Measurements from ENCODE around the gene DDX49. TPM values are rescaled to one million over a fixed set of nuclear protein-coding genes. Genes with fewer than 3 reads are reported as not detected.

Gene DDX49
- total RNA-seq, 2 experiments from 2014 or later: 87.4 to 89.2 TPM

DNA sequence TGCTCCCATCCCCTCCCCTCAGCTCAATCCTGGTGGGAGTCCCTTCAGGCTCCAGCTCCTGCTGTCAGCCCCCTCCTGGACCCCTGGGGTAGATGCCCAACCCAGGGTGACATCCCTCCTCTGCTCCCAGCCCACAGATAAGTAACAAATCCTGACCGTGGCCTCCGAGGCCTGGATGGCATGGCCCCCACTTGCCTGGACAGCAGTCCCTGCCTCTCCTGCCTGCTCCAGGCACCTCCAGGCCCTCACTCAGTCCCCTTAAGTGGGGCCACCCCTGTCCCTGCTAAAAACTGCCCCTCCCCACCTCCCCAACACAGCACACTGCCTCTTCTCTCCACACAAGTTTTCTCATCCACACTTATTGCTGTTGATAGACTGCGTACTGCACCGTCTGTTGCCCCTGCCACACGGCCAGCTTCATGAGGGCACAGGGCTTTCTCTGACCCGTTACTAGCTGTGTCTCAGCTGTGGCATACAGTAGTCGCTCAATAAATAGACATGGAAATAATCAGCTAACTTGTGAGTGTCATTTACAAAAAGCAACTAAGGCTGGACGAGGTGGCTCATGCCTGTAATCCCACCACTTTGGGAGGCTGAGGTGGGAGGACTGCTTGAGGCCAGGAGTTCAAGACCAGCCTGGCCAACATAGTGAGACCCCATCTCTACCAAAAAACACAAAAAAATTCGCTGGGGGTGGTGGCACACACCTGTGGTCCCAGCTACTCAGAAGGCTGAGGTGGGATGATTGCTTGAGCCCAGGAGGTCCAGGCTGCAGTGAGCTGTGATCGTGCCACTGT lies 29.4 kb upstream of the DDX49 start:
- Mint-ChIP-seq H3K27ac (no peak overlapping the region), H3K4me3 (no peak overlapping the region), H3K4me1 (no peaks in the 10 kb centered on the region), H3K27me3 (peaks cover 37% of the 10 kb centered on the region), H3K36me3 (no peaks in the 10 kb centered on the region), H3K9me3 (no peaks in the 10 kb centered on the region)
- DNase-seq: no peak

DNA sequence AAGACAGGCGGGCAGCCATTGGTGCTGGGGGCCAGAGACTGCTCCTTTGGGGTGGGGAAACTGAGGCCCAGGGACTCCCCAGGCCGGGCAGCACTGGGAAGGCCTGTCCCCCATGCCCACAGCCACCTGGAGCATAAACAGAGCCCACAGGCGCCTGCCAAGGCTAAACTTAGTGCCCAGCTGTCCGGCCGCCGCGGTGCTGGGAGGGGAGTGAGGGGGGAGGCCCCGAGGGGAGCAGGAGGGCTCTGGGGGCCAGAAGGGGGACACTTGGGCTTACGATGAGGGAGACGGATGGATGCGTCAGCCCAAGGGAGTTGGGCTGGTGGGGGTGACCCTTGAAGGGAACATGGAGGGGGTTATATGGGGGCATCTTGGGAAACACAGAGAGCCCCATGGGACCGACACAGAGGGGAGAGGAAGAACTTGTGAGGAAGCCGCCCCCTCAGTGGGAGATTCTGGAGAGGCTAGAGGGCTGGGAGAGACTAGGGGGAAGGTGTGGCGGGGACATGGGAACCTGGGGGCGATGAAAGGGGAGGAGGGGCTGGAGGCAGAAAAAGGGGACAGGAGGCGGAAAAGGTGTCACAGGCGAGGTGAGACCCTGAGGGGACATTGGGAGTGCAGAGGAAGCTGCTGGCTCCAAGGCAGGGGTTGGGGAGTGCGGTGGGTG lies 25.8 kb upstream of the DDX49 start:
- H3K36me3 Mint-ChIP-seq: no peaks in the 10 kb centered on the region
- no peaks in the 10 kb centered on the region for H3K9me3 Mint-ChIP-seq
- no peak overlapping the region for H3K27ac Mint-ChIP-seq
- no peak for DNase-seq
- peaks cover 53% of the 10 kb centered on the region for H3K27me3 Mint-ChIP-seq
- H3K4me3 Mint-ChIP-seq: no peak overlapping the region
- no peaks in the 10 kb centered on the region for H3K4me1 Mint-ChIP-seq

DNA sequence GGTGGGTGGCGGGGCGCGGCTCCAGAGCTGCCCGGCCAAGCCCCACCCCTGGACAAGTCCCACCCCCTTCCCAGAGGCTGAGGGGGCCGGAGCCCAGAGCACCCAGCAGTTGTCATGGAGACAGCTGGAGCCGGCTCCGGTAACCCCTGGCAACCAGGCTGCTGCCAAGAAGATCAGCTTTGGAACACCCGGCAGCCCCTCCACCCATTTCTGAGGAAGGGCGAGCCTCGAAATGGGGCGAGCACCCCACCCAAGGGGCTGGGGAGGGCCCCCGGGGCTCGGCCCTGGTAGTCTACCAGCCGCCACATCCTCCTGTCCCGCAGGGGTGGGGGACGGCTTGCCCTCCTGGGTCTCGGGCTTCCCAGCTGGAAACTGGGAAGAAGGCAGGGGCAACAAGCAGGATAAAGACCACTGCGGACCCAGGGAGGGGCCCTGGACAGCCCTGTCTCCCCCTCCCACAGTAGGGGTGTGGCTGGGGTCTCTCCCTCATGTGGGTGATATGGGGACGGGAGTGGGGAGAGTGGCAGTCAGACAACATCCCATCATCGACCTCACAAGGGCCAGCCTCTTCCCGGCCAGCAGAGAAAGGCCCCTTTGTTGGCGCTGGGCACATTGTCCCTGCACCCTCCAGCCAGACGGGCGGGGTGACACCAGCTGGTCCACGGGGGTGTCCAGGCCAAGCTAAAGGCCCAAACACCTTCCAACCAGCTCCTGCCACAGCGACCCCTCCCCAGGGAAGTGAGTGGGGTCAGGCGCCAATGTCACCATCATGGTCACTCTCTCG lies 25.1 kb upstream of the DDX49 start:
- no peak overlapping the region for H3K27ac Mint-ChIP-seq
- H3K4me1 Mint-ChIP-seq: no peaks in the 10 kb centered on the region
- H3K27me3 Mint-ChIP-seq: peaks cover 53% of the 10 kb centered on the region

DNA sequence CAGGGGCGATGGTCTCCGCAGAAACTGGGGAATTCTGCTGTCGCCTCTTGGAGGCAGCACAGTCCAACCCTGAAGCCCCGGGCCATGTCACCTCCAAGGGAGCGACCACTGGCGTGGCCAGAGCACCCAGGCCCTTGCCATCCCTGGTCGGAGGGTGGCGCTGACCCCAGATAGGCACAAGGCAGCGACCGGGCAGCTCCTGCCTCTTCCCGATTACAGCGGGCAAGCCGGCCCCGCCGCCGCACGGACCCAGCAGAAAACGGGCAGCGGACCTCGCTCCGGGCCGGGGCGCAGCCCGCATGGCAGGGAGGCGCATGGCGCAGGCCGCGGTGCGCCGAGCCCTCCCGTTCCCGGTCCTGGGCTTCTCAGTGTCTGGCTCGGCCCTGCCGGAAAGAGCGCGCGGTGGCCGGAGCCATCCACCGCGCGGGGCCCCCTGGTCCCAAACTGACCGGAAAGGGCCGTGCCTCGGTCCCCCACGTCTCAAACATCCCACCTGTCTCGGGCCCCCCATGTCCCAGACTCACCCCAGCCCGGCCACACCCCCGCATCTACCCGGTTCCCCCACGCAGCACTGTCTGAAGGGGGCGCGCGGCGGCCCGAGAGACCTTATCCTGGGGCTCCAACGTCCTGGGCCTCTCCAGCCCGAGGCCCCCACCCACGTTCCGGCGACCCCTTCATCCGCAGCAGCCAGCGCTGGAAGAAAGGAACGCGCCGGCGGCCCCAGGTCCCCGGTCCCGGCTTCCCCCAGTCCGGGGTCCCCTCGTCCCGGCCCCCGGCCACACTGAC lies 24.3 kb upstream of the DDX49 start:
- Mint-ChIP-seq H3K27me3 (peaks cover 53% of the 10 kb centered on the region), H3K27ac (no peak overlapping the region), H3K36me3 (no peaks in the 10 kb centered on the region), H3K9me3 (no peaks in the 10 kb centered on the region), H3K4me1 (no peaks in the 10 kb centered on the region), H3K4me3 (peak overlapping the region; percentile 51)
- DNase-seq: no peak

More for the DNA sequence above, 25.1 kb upstream of the DDX49 start:
- no peak for DNase-seq
- Mint-ChIP-seq H3K36me3 (no peaks in the 10 kb centered on the region), H3K9me3 (no peaks in the 10 kb centered on the region), H3K4me3 (no peak overlapping the region)

DNA sequence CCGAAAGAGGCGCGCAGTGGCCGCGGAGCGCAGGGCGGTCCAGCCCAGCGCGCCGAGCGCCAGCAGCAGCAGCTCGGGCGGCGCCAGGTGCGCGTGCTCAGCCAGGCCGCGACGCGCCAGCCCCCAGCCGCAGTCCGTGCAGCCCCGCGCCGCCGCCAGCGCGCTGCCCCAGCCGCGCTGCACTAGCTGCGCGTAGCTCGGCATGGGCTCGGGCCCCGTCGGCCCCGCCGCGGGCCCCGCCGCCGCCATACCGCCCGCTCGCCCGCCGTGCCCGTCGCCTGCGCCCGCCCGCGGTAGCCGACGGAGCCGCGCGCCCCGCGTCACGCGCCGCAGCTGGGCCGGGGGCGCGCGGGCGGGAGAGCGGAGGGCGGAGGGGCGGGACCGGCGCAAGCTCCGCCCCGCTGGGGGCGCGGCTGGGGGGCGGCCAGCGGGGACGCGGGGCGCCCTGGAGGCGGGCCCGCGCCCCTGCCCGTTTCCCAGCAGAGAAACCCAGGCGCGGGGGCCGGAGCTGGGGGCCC lies 23.6 kb upstream of the DDX49 start, which contains the start of gene CERS1:
TSS of gene CERS1 (minus strand) at position 335 of the 518 bp plus-strand sequence. CDS start at position 249, 86 bp downstream.
- H3K4me1 Mint-ChIP-seq: no peaks in the 10 kb centered on the region
- H3K27me3 Mint-ChIP-seq: peaks cover 47% of the 10 kb centered on the region
- peak within 1 kb of the TSS; percentile 65 for H3K4me3 Mint-ChIP-seq
- peaks cover 2% of the 10 kb centered on the region for H3K36me3 Mint-ChIP-seq
- H3K27ac Mint-ChIP-seq: no peak within 1 kb of the TSS
- peak; percentile 40 for DNase-seq
- no peaks in the 10 kb centered on the region for H3K9me3 Mint-ChIP-seq

DNA sequence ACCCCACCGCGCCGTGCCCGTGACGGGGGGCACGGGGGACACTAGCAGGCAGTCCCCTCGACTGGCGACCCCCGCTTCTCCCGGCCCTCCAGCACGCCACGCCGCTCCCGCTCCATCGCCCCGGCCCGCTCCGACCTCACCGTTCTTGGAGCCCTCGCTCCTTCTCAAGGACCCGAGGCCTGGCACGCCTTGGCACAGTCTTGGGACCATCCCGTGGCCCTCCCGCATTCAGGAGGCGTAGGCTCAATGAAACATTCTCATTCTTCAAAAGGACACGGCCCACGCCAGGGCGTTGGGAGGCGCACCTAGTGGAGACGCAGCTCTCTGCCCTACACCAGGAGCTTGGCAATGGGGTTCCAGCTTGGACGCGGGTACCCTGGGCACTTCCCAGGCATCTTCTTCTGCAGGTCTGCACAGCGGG lies 23.1 kb upstream of the DDX49 start:
- Mint-ChIP-seq H3K27ac (no peak overlapping the region), H3K9me3 (no peaks in the 10 kb centered on the region), H3K4me3 (peak overlapping the region; percentile 65), H3K27me3 (peaks cover 46% of the 10 kb centered on the region), H3K36me3 (peaks cover 4% of the 10 kb centered on the region), H3K4me1 (no peaks in the 10 kb centered on the region)
- DNase-seq: no peak

DNA sequence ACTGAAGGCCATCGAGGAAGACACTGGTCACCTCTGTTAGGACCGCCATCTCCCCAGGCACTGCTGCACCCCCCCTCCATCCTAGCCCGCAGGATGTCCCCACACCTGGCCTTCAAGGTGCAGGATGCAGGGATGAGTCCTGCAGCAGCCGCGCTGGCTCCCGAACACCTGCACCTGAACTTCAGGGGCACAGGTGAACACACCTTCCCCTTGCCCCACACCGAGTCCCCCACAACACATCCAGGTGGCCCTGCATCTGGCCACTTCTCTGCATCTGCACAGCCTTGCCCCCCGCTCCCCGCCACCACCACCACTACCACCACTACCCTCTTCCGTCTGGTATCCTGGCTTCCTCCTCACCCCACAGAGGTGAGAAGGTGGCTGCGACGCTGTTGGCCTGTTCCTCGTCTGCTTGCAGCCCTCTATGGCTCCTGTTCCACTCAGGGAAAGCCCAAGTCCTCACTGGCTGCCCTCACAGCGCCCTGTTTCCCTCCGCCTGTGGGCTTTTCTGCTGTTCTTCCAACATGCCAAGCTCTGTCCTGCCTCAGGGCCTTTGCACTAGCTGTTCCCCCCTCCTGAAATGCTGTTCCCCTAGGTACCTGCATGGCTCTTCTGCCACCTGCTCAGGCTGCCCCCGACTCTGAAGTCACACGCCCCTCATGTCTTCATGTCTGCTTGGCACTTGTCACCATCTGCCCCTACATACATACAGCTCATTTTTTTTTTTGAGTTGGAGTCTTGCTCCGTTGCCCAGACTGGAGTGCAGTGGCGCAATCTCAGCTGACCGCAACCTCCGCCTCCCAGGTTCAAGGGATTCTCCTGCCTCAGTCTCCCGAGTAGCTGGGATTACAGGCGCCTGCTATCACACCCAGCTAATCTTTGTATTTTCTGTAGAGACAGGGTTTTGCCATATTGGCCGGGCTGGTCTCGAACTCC lies 22.2 kb upstream of the DDX49 start:
- H3K27ac Mint-ChIP-seq: no peak overlapping the region
- DNase-seq: no peak
- peaks cover 4% of the 10 kb centered on the region for H3K36me3 Mint-ChIP-seq
- H3K27me3 Mint-ChIP-seq: peaks cover 42% of the 10 kb centered on the region
- H3K4me1 Mint-ChIP-seq: no peaks in the 10 kb centered on the region
- no peak overlapping the region for H3K4me3 Mint-ChIP-seq
- no peaks in the 10 kb centered on the region for H3K9me3 Mint-ChIP-seq

DNA sequence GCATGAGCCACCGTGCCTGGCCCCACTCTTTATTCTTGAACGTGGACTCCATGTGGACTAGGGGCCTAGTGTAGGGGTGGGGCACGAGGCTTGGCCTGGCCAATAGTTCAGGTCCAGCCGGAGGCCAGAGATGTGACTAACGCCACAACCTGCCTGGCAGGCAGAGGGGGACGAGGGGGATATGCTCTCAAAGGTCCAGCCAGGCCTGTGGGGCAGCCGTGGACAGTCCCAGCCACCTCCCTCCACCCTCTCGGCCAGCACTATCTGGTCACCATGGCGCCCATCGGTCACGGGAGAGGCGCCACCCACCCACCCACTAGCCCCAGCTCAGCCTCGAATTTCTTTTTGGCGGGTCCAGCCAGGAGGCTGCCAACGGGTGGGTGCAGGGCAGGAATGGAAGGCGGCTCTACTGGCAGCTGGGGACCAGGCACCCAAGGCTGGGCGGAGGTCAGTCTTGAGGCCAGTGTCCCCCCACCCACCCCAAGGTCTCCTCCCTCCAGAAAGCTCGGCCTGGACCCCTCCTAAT lies 21.4 kb upstream of the DDX49 start:
- Mint-ChIP-seq H3K4me3 (no peak overlapping the region), H3K27me3 (peaks cover 34% of the 10 kb centered on the region), H3K36me3 (peaks cover 6% of the 10 kb centered on the region), H3K27ac (no peak overlapping the region), H3K9me3 (no peaks in the 10 kb centered on the region), H3K4me1 (no peaks in the 10 kb centered on the region)
- no peak for DNase-seq

DNA sequence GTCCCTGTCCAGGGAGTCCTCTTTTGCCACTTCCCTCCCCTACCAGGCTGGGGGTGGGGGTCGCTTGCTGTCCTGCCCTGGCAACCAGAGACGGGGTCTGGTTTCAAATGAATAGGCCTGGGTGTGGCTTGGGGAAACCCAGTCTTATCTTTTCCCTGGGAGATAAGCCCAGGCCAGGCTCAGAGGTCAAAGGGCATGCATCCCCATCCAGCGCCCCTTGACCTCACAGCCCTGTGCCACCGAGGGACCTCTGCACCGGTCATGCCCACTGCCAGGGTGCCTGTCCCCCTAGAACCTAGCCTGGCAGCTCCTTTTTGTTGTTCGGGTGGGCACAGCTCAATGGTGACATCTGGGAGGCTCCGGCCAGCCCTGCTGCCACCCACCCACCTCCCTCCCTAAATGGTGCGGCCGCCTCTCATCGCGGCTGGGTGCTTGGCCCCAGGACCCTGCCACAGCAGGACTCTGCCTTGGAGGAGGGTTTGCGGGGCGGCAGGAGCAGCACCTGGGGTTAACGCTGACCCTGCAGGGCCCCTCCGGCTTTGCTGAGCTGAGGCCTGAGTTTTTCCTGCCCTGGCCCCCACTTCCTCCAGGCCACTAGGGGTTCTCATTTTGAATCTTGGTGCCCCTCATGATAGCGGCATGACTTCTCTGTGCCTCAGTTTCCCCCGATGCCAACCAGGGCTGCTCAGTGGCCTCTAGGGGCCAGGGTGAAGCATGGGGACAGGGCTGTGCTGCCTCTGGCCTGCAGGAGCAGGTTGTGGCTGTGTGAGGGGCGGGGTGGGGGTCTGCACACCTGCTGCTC lies 20.7 kb upstream of the DDX49 start:
- Mint-ChIP-seq H3K4me1 (no peaks in the 10 kb centered on the region), H3K4me3 (no peak overlapping the region), H3K27ac (no peak overlapping the region), H3K27me3 (peaks cover 27% of the 10 kb centered on the region), H3K9me3 (no peaks in the 10 kb centered on the region), H3K36me3 (peaks cover 6% of the 10 kb centered on the region)
- no peak for DNase-seq

DNA sequence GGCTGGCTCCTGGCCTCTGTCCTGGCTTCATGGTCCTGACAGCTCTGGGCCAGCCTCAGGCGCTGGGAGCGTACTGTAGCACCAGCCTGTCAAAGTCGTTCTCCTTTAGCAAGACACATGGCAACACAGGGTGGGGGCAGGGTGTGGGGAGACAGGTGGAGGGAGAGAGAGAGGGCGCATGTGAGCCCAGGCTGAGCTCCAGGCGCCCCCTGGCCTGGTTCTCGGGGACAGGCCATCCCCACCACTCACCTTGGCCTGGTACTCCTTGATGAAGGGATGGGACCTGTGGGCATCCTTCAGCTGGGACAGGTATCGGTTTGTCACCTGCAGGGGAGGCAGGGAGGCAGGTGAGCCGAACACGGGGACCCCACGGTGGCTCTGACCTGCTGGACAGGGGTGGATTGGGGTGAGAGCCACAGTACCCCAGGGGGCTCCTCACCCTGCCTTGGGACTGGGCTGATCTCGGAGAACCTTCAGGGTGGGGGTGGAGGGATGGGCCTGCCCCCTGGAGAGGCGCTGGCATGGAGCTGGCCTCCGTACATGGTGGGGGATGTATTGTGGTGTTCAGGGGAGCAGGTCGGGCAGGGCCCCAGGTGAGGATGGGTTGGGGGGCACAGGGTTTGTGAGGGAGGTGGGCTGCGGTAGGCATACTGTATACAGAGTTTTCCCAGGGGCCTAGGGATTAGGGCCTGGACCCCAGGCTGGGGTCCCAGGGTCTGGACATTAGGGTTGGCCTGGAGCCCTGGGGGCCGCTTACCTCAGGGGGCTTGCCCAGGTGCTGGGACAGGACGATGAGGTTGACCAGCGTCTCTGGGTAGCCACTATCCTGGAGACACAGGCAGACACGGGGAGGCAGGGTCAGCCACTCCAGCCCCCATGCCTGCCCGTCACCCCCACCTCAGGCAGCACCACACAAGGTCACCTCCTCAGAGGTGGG lies 19.6 kb upstream of the DDX49 start:
- H3K4me1 Mint-ChIP-seq: no peaks in the 10 kb centered on the region
- H3K36me3 Mint-ChIP-seq: peaks cover 6% of the 10 kb centered on the region
- DNase-seq: no peak
- H3K9me3 Mint-ChIP-seq: no peaks in the 10 kb centered on the region
- no peak overlapping the region for H3K27ac Mint-ChIP-seq
- H3K27me3 Mint-ChIP-seq: peaks cover 20% of the 10 kb centered on the region
- no peak overlapping the region for H3K4me3 Mint-ChIP-seq

DNA sequence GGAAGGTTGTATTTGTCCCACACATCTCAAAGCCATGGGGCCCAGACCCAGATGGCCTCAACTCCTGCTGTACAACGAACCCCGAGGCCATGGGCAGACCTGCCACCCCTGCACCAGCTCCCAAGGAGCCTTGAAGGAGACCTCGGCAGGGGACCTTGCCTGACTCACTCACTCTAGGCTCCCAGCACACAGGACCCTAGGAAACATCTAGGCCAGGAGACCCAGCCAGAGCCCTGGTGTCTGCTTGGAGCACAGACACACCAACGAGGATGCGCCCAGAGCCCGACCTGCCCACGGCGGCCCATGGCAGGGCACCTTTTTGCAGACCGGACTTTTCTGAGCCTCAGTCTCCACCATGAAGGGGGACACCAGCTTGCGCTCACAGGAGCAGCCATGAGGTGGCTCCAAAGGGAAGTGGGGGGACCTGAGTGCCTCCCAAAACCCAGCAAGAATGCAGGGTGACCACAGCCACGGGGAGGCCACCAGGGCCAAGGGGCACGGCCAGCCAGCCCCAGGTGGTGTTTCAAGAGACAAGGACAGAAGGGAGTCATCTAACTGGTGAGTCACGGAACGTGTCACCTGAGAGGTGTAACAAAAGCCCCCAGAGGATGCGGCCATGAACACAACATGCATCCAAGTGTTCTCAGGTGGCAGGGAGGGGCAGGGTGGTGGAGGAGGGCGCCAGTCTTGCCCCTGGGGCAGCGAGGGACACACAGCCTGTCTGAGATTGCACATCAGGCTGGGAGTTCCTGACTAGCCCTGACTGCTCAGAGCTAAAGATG lies 18.6 kb upstream of the DDX49 start:
- H3K36me3 Mint-ChIP-seq: peaks cover 6% of the 10 kb centered on the region

More for the DNA sequence above, 18.6 kb upstream of the DDX49 start:
- no peaks in the 10 kb centered on the region for H3K4me1 Mint-ChIP-seq
- no peak overlapping the region for H3K27ac Mint-ChIP-seq
- peaks cover 15% of the 10 kb centered on the region for H3K27me3 Mint-ChIP-seq
- no peaks in the 10 kb centered on the region for H3K9me3 Mint-ChIP-seq
- no peak for DNase-seq
- H3K4me3 Mint-ChIP-seq: no peak overlapping the region
